HAP-1 (cell line): ENCODE data around the gene OTUD5.
A peak's percentile ranks its signal among the peaks of the same experiment; 100 is the strongest.

Source experiments
- DNase-seq, 2 experiments: peaks; one replicate each; pipeline ENCODE4 v3.0.0-alpha.2; 2016 to 2020; ENCODE audit warnings: low spot score in 2 of 2
- H3K27me3 ChIP-seq: fragments of 250-450 bp; sonication (Bioruptor Pico); 2 replicates; pipeline ENCODE4 v1.5.1; 2020; ENCODE audit warnings: low read depth, mild to moderate bottlenecking, moderate library complexity
- H3K36me3 ChIP-seq: fragments of 250-450 bp; sonication (Bioruptor Pico); replicated peaks from 2 replicates; pipeline ENCODE4 v1.5.1; 2020; ENCODE audit warnings: mild to moderate bottlenecking
- H3K4me1 ChIP-seq: fragments of 250-450 bp; sonication (Bioruptor Pico); 2 replicates; pipeline ENCODE4 v1.5.1; 2020; ENCODE audit warnings: mild to moderate bottlenecking
- H3K4me3 ChIP-seq: fragments of 250-450 bp; sonication (Bioruptor Pico); 2 replicates; pipeline ENCODE4 v1.5.1; 2020; ENCODE audit warnings: mild to moderate bottlenecking, moderate library complexity
- H3K9me3 ChIP-seq: fragments of 250-450 bp; sonication (Bioruptor Pico); 2 replicates; pipeline ENCODE4 v1.5.1; 2020; ENCODE audit warnings: mild to moderate bottlenecking, moderate library complexity
- in situ Hi-C: fragments of 300-500 bp; cut with MboI; formaldehyde crosslinking; loops from 3 replicates; pipeline ENCODE4 v1.14.3; 2020; ENCODE audit warnings: low sequenced_read_pairs, inconsistent platforms, mixed read lengths

Gene OTUD5

GRCh38 chrX:48938721-48939425 lies 18.5 kb downstream of the OTUD5 start:
- Histone ChIP-seq H3K27me3 (no peaks in the 10 kb centered on the region), H3K9me3 (no peaks in the 10 kb centered on the region), H3K4me1 (no peaks in the 10 kb centered on the region), H3K4me3 (no peak overlapping the region), H3K36me3 (peaks cover 61% of the 10 kb centered on the region)
- DNase-seq: no peak
- in situ Hi-C loops: no loop called here

- peaks cover 63% of the 10 kb centered on the region for H3K36me3 ChIP-seq
- H3K9me3 ChIP-seq: no peaks in the 10 kb centered on the region
- in situ Hi-C loops: no loop called here
- no peaks in the 10 kb centered on the region for H3K27me3 ChIP-seq
- H3K4me1 ChIP-seq: no peaks in the 10 kb centered on the region
- H3K4me3 ChIP-seq: no peak overlapping the region
- DNase-seq: no peak
These were observed 20.1 kb downstream of the OTUD5 start for GRCh38 chrX:48937054-48937907.

- H3K4me1 ChIP-seq: no peaks in the 10 kb centered on the region
- in situ Hi-C loops: no loop called here
- peaks cover 60% of the 10 kb centered on the region for H3K36me3 ChIP-seq
- no peaks in the 10 kb centered on the region for H3K9me3 ChIP-seq
- no peak overlapping the region for H3K4me3 ChIP-seq
- H3K27me3 ChIP-seq: no peaks in the 10 kb centered on the region
- no peak for DNase-seq
These were observed 20.9 kb downstream of the OTUD5 start for GRCh38 chrX:48936429-48937053.

GRCh38 chrX:48935301-48935670 lies 22.1 kb downstream of the OTUD5 start:
- no peaks in the 10 kb centered on the region for H3K9me3 ChIP-seq
- in situ Hi-C loops: no loop called here
- no peaks in the 10 kb centered on the region for H3K27me3 ChIP-seq
- H3K36me3 ChIP-seq: peaks cover 53% of the 10 kb centered on the region
- DNase-seq: no peak
- no peaks in the 10 kb centered on the region for H3K4me1 ChIP-seq
- H3K4me3 ChIP-seq: no peak overlapping the region

GRCh38 chrX:48934581-48935300 lies 22.7 kb downstream of the OTUD5 start:
- Histone ChIP-seq H3K36me3 (peaks cover 53% of the 10 kb centered on the region), H3K4me1 (no peaks in the 10 kb centered on the region)
- in situ Hi-C loops: no loop called here

GRCh38 chrX:48933757-48934156 lies 23.6 kb downstream of the OTUD5 start:
- in situ Hi-C loops: no loop called here
- no peaks in the 10 kb centered on the region for H3K9me3 ChIP-seq
- no peak for DNase-seq
- 0 out of 2 replicates have a peak, but pooled peaks cover 4% of the 10 kb centered on the region for H3K4me1 ChIP-seq
- no peak overlapping the region for H3K4me3 ChIP-seq
- no peaks in the 10 kb centered on the region for H3K27me3 ChIP-seq
- peaks cover 55% of the 10 kb centered on the region for H3K36me3 ChIP-seq

More at GRCh38 chrX:48934581-48935300, 22.7 kb downstream of the OTUD5 start:
- Histone ChIP-seq H3K9me3 (no peaks in the 10 kb centered on the region), H3K4me3 (no peak overlapping the region), H3K27me3 (no peaks in the 10 kb centered on the region)
- DNase-seq: no peak

- Histone ChIP-seq H3K27me3 (no peaks in the 10 kb centered on the region), H3K4me3 (no peak overlapping the region), H3K4me1 (peaks cover 20% of the 10 kb centered on the region), H3K36me3 (peaks cover 51% of the 10 kb centered on the region), H3K9me3 (no peaks in the 10 kb centered on the region)
- DNase-seq: peak; percentile 83 to 95
- in situ Hi-C loops: no loop called here
These were observed 29.5 kb downstream of the OTUD5 start for GRCh38 chrX:48927736-48928382.

GRCh38 chrX:48927123-48927522 lies 30.3 kb downstream of the OTUD5 start:
- no peaks in the 10 kb centered on the region for H3K9me3 ChIP-seq
- H3K27me3 ChIP-seq: no peaks in the 10 kb centered on the region
- H3K36me3 ChIP-seq: peaks cover 52% of the 10 kb centered on the region
- H3K4me3 ChIP-seq: no peak overlapping the region
- DNase-seq: no peak
- peaks cover 20% of the 10 kb centered on the region for H3K4me1 ChIP-seq
- in situ Hi-C loops: no loop called here

GRCh38 chrX:48924270-48924669 lies 33.1 kb downstream of the OTUD5 start:
- H3K4me1 ChIP-seq: peaks cover 26% of the 10 kb centered on the region
- in situ Hi-C loops: no loop called here
- no peaks in the 10 kb centered on the region for H3K27me3 ChIP-seq
- H3K36me3 ChIP-seq: peaks cover 39% of the 10 kb centered on the region
- no peak overlapping the region for H3K4me3 ChIP-seq
- H3K9me3 ChIP-seq: no peaks in the 10 kb centered on the region
- DNase-seq: no peak

- Histone ChIP-seq H3K9me3 (no peaks in the 10 kb centered on the region), H3K36me3 (peaks cover 38% of the 10 kb centered on the region), H3K4me1 (peaks cover 24% of the 10 kb centered on the region), H3K27me3 (no peaks in the 10 kb centered on the region), H3K4me3 (no peak overlapping the region)
- DNase-seq: no peak
- in situ Hi-C loops: no loop called here
These were observed 33.6 kb downstream of the OTUD5 start for GRCh38 chrX:48923771-48924170.

- Histone ChIP-seq H3K4me3 (no peak overlapping the region), H3K4me1 (peaks cover 16% of the 10 kb centered on the region), H3K27me3 (no peaks in the 10 kb centered on the region), H3K36me3 (peaks cover 37% of the 10 kb centered on the region), H3K9me3 (no peaks in the 10 kb centered on the region)
- in situ Hi-C loops: no loop called here
- no peak for DNase-seq
These were observed 36.7 kb downstream of the OTUD5 start for GRCh38 chrX:48920718-48921104.

GRCh38 chrX:48919947-48920717 lies 37.3 kb downstream of the OTUD5 start:
- H3K9me3 ChIP-seq: no peaks in the 10 kb centered on the region
- H3K4me1 ChIP-seq: peaks cover 16% of the 10 kb centered on the region
- peaks cover 38% of the 10 kb centered on the region for H3K36me3 ChIP-seq
- DNase-seq: no peak
- in situ Hi-C loops: no loop called here
- no peak overlapping the region for H3K4me3 ChIP-seq
- H3K27me3 ChIP-seq: no peaks in the 10 kb centered on the region
